GM21825 (cell line): Measurements from ENCODE around the gene PHLDA2.
"Not testable (repeated sequence)": the region's sequence is repeated elsewhere in the genome, so short reads cannot be mapped to it uniquely, and the experiment has no call there.

Experiments used
- ATAC-seq: cut with Tn5 transposase; IDR thresholded peaks from one replicate; pipeline ENCODE4 v1.9.1; 2021; ENCODE audit warnings: mild to moderate bottlenecking, moderate library complexity; ENCODE audit not compliant: unreplicated experiment

The PHLDA2 gene

GRCh38 chr11:2915473-2915872, 13.7 kb downstream of the PHLDA2 start:
- ATAC-seq, result no peak

GRCh38 chr11:2914455-2915195, 14.6 kb downstream of the PHLDA2 start:
- no peak for ATAC-seq

- no peak for ATAC-seq
Measured at GRCh38 chr11:2913776-2914175, 15.4 kb downstream of the PHLDA2 start.

GRCh38 chr11:2913019-2913431, 16.2 kb downstream of the PHLDA2 start:
- ATAC-seq, result no peak

GRCh38 chr11:2912498-2912897, 16.7 kb downstream of the PHLDA2 start:
- no peak for ATAC-seq

- ATAC-seq, result no peak
Measured at GRCh38 chr11:2911785-2912391, 17.3 kb downstream of the PHLDA2 start.

- ATAC-seq, result no peak
Measured at GRCh38 chr11:2911088-2911784, 18.0 kb downstream of the PHLDA2 start.

- ATAC-seq, result no peak
Measured at GRCh38 chr11:2910401-2910955, 18.7 kb downstream of the PHLDA2 start.

- ATAC-seq, result no peak
Measured at GRCh38 chr11:2909133-2909902, 19.9 kb downstream of the PHLDA2 start.

GRCh38 chr11:2908130-2908529, 21.1 kb downstream of the PHLDA2 start:
- no peak for ATAC-seq

GRCh38 chr11:2905299-2905698, 23.9 kb downstream of the PHLDA2 start:
- not testable (repeated sequence) for ATAC-seq

- no peak for ATAC-seq
Measured at GRCh38 chr11:2904153-2905052, 24.8 kb downstream of the PHLDA2 start.

GRCh38 chr11:2903672-2904011, 25.6 kb downstream of the PHLDA2 start:
- ATAC-seq, result no peak

- ATAC-seq, result no peak
Measured at GRCh38 chr11:2902784-2903671, 26.2 kb downstream of the PHLDA2 start.

GRCh38 chr11:2901854-2902783, 27.1 kb downstream of the PHLDA2 start:
- peak; percentile 92 for ATAC-seq

GRCh38 chr11:2901196-2901796, 27.9 kb downstream of the PHLDA2 start:
- no peak for ATAC-seq

- no peak for ATAC-seq
Measured at GRCh38 chr11:2899080-2899783, 30.0 kb downstream of the PHLDA2 start.
